A549 (cell line): Measurements from ENCODE around the gene SMIM36.

ENCODE experiments used
- FOSL2 ChIP-seq, 2 experiments: fragments of 450-650 bp in 1 of 2; fragments of >200 bp in 1 of 2; sonication (Bioruptor Twin) in 1 of 2; formaldehyde crosslinking; IDR thresholded peaks; 2 replicates each; pipeline versions ENCODE4 v1.5.0 to v1.6.1; 2016 to 2020; ENCODE audit warnings: mild to moderate bottlenecking in 1 of 2, moderate library complexity in 1 of 2
- FOXS1 ChIP-seq: fragments of 250-450 bp; sonication (Bioruptor Pico); IDR thresholded peaks from 2 replicates; pipeline ENCODE4 v1.5.0; 2020; ENCODE audit warnings: mild to moderate bottlenecking, moderate library complexity
- JUN ChIP-seq, 2 experiments: fragments of >200 bp; sonication (Bioruptor Twin); formaldehyde crosslinking; IDR thresholded peaks; 2 replicates in 1 of 2; 3 replicates in 1 of 2; pipeline ENCODE4 v1.6.1; 2016 to 2017
- PHF8 ChIP-seq: fragments of 200-600 bp; sonication (generic); IDR thresholded peaks from 2 replicates; pipeline ENCODE4 v1.6.1; 2016; ENCODE audit warnings: low read depth, mild to moderate bottlenecking, antibody characterized with exemption, moderate library complexity, borderline replicate concordance
- POLR2A ChIP-seq: IDR thresholded peaks from 2 replicates; pipeline ENCODE4 v1.6.1; 2012; ENCODE audit warnings: mild to moderate bottlenecking, low read length
- RCOR1 ChIP-seq: fragments of 150-350 bp; IDR thresholded peaks from 2 replicates; pipeline ENCODE4 v1.6.1; 2014; ENCODE audit warnings: antibody characterized with exemption, low read length, low read depth
- SMC3 ChIP-seq: fragments of >200 bp; sonication (Bioruptor Twin); formaldehyde crosslinking; IDR thresholded peaks from 3 replicates; pipeline ENCODE4 v1.6.1; 2018; ENCODE audit warnings: inconsistent platforms
- ZFP36 ChIP-seq: fragments of 450-650 bp; IDR thresholded peaks from 2 replicates; pipeline ENCODE4 v1.6.1; 2014; ENCODE audit warnings: borderline replicate concordance; ENCODE audit not compliant: partially characterized antibody
- TF ChIP-seq, protein P1 (sequence below): fragments of >200 bp; sonication (Bioruptor Twin); formaldehyde crosslinking; IDR thresholded peaks from 3 replicates; pipeline ENCODE4 v1.5.1; 2016
- TF ChIP-seq, protein P2 (sequence below): IDR thresholded peaks from 2 replicates; pipeline ENCODE4 v1.6.1; 2012
- TF ChIP-seq, protein P3 (sequence below): fragments of 200-600 bp; sonication (generic); IDR thresholded peaks from 2 replicates; pipeline ENCODE4 v1.6.1; 2016; ENCODE audit warnings: antibody characterized with exemption, mild to moderate bottlenecking, moderate library complexity

DNA sequence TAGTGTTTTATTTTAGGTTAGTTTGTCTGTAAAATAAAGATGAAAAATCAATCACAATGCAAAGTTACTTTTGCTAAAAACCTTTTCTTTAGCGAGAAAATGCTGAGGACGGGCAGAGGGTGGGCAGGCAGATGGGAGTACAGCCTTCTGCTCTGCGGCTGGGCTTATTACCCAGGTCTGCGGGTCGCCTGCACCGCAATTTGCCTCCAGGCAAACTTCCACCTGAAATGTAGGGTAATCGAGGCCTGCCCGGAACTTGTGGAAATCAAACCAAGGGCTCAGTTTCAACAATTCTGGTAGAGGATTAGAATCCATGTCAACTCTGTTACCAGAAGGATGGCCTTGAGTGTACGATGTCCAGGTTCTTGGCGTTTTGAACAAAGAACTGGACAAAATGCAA lies 67.3 kb downstream of the SMIM36 start:
- TF ChIP-seq SMC3 (no peak), POLR2A (no peak), PHF8 (no peak), FOSL2 (IDR thresholded peaks at IDR 0.05) (no peak), FOSL2 (CRISPR knock-in tag; IDR thresholded peaks at IDR 0.05) (no peak), FOXS1 (CRISPR knock-in tag) (no peak), ZFP36 (no peak), JUN (IDR thresholded peaks at IDR 0.05) (no peak), RCOR1 (no peak)
- TF ChIP-seq, protein P1, sequence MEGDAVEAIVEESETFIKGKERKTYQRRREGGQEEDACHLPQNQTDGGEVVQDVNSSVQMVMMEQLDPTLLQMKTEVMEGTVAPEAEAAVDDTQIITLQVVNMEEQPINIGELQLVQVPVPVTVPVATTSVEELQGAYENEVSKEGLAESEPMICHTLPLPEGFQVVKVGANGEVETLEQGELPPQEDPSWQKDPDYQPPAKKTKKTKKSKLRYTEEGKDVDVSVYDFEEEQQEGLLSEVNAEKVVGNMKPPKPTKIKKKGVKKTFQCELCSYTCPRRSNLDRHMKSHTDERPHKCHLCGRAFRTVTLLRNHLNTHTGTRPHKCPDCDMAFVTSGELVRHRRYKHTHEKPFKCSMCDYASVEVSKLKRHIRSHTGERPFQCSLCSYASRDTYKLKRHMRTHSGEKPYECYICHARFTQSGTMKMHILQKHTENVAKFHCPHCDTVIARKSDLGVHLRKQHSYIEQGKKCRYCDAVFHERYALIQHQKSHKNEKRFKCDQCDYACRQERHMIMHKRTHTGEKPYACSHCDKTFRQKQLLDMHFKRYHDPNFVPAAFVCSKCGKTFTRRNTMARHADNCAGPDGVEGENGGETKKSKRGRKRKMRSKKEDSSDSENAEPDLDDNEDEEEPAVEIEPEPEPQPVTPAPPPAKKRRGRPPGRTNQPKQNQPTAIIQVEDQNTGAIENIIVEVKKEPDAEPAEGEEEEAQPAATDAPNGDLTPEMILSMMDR = no peak
- TF ChIP-seq, protein P2, sequence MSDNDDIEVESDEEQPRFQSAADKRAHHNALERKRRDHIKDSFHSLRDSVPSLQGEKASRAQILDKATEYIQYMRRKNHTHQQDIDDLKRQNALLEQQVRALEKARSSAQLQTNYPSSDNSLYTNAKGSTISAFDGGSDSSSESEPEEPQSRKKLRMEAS = no peak
- TF ChIP-seq, protein P3, sequence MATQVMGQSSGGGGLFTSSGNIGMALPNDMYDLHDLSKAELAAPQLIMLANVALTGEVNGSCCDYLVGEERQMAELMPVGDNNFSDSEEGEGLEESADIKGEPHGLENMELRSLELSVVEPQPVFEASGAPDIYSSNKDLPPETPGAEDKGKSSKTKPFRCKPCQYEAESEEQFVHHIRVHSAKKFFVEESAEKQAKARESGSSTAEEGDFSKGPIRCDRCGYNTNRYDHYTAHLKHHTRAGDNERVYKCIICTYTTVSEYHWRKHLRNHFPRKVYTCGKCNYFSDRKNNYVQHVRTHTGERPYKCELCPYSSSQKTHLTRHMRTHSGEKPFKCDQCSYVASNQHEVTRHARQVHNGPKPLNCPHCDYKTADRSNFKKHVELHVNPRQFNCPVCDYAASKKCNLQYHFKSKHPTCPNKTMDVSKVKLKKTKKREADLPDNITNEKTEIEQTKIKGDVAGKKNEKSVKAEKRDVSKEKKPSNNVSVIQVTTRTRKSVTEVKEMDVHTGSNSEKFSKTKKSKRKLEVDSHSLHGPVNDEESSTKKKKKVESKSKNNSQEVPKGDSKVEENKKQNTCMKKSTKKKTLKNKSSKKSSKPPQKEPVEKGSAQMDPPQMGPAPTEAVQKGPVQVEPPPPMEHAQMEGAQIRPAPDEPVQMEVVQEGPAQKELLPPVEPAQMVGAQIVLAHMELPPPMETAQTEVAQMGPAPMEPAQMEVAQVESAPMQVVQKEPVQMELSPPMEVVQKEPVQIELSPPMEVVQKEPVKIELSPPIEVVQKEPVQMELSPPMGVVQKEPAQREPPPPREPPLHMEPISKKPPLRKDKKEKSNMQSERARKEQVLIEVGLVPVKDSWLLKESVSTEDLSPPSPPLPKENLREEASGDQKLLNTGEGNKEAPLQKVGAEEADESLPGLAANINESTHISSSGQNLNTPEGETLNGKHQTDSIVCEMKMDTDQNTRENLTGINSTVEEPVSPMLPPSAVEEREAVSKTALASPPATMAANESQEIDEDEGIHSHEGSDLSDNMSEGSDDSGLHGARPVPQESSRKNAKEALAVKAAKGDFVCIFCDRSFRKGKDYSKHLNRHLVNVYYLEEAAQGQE = no peak
